ENCODE data around the gene KANK3. TPM values are rescaled to one million over a fixed set of nuclear protein-coding genes. Genes with fewer than 3 reads are reported as not detected.
"Not testable (repeated sequence)": the region's sequence is repeated elsewhere in the genome, so short reads cannot be mapped to it uniquely, and the experiment has no call there.

Gene KANK3
- polyA plus RNA-seq, 3 donors = 0.15 TPM; not detected in 2

GRCh38 chr19:8355631-8356402, 12.8 kb upstream of the KANK3 start:
- Mint-ChIP-seq H3K9me3 (peaks cover 0 to 4% (median 0%) of the 10 kb centered on the region in 7 donors), H3K4me3 (no peak overlapping the region), H3K27ac (peak overlapping the region in 1 of 7 donors; percentile 63), H3K4me1 (peaks cover 15% of the 10 kb centered on the region), H3K27me3 (ENCODE audit: low read depth in 3 of 3) (peaks cover 24 to 46% (median 41%) of the 10 kb centered on the region in 3 donors), H3K36me3 (no peaks in the 10 kb centered on the region)
- Histone ChIP-seq H3K4me3 (replicated peaks in 1 of 3; ENCODE audit: low read depth in 2 of 3, low read length in 3 of 3) (no peak overlapping the region), H2AFZ (ENCODE audit: insufficient read depth, low read depth, low read length, poor library complexity, severe bottlenecking) (no peak overlapping the region), H4K20me1 (ENCODE audit: insufficient read depth, low read length) (no peaks in the 10 kb centered on the region), H3K9ac (ENCODE audit: insufficient read depth, low read length, poor library complexity, severe bottlenecking) (no peak overlapping the region), H3K27ac (ENCODE audit: low read depth in 1 of 2, low read length in 2 of 2) (no peak overlapping the region), H3K4me1 (ENCODE audit: control insufficient read depth in 1 of 2, insufficient read depth in 2 of 2, low read length in 2 of 2) (peaks cover 4 to 5% of the 10 kb centered on the region in 2 donors), H3K4me2 (replicated peaks; ENCODE audit: extremely low read depth, low read length, poor library complexity, severe bottlenecking) (no peak overlapping the region), H3K36me3 (replicated peaks in 1 of 2; ENCODE audit: control insufficient read depth in 1 of 2, insufficient read depth in 2 of 2, low read length in 2 of 2) (no peaks in the 10 kb centered on the region), H3K79me2 (ENCODE audit: insufficient read depth, low read length) (no peaks in the 10 kb centered on the region), H3K27me3 (ENCODE audit: control insufficient read depth in 2 of 2, insufficient read depth in 2 of 2, low read length in 2 of 2) (peaks cover 2 to 10% of the 10 kb centered on the region in 2 donors), H3K9me3 (replicated peaks in 1 of 2; ENCODE audit: control insufficient read depth in 1 of 2, insufficient read depth in 1 of 2, low read length in 2 of 2) (no peaks in the 10 kb centered on the region)
- no peak for TF ChIP-seq CTCF (IDR thresholded peaks at IDR 0.05)
- peak; percentile 22 to 67 (median 33) for DNase-seq
- intact Hi-C loops (cut with micrococcal nuclease) = loop anchor here (2.0 to 10.0 kb wide), 3 partner anchors 35 to 219 kb away; partner anchors contain the start of genes MYO1F (in 1 of the 2) and RAB11B (in 1 of the 2)
- 73% methylated on average over 6 of the region's 6 CpGs for WGBS (ENCODE audit: insufficient coverage)

- not testable (repeated sequence) for H3K9me3 Mint-ChIP-seq; H3K4me1 ChIP-seq (ENCODE audit: control insufficient read depth in 1 of 2, insufficient read depth in 2 of 2, low read length in 2 of 2); H3K4me3 Mint-ChIP-seq; H2AFZ ChIP-seq (ENCODE audit: insufficient read depth, low read depth, low read length, poor library complexity, severe bottlenecking); H3K36me3 Mint-ChIP-seq; H3K79me2 ChIP-seq (ENCODE audit: insufficient read depth, low read length); H3K36me3 ChIP-seq (replicated peaks in 1 of 2; ENCODE audit: control insufficient read depth in 1 of 2, insufficient read depth in 2 of 2, low read length in 2 of 2); H3K9ac ChIP-seq (ENCODE audit: insufficient read depth, low read length, poor library complexity, severe bottlenecking); DNase-seq; H3K9me3 ChIP-seq (replicated peaks in 1 of 2; ENCODE audit: control insufficient read depth in 1 of 2, insufficient read depth in 1 of 2, low read length in 2 of 2); H3K27ac ChIP-seq (ENCODE audit: low read depth in 1 of 2, low read length in 2 of 2); H4K20me1 ChIP-seq (ENCODE audit: insufficient read depth, low read length); H3K4me2 ChIP-seq (replicated peaks; ENCODE audit: extremely low read depth, low read length, poor library complexity, severe bottlenecking); H3K4me3 ChIP-seq (replicated peaks in 1 of 3; ENCODE audit: low read depth in 2 of 3, low read length in 3 of 3)
- H3K27me3 ChIP-seq (ENCODE audit: control insufficient read depth in 2 of 2, insufficient read depth in 2 of 2, low read length in 2 of 2) = peaks cover 2 to 10% of the 10 kb centered on the region in 2 donors
- peaks cover 31 to 43% (median 35%) of the 10 kb centered on the region in 3 donors for H3K27me3 Mint-ChIP-seq (ENCODE audit: low read depth in 3 of 3)
- peak overlapping the region in 1 of 7 donors; percentile 46 for H3K27ac Mint-ChIP-seq
- H3K4me1 Mint-ChIP-seq = peaks cover 15% of the 10 kb centered on the region
- intact Hi-C loops (cut with micrococcal nuclease) = loop anchor here in 1 of 2 donors (10.0 kb wide), 1 partner anchor 222 kb away; the partner anchor contains the start of gene MYO1F
- 88% methylated on average over 4 of the region's 5 CpGs for WGBS (ENCODE audit: insufficient coverage)
Observed at GRCh38 chr19:8352845-8353244, 9.8 kb upstream of the KANK3 start.

All from CD14-positive monocyte (primary cell).